Esophagus (tissue), 2 donors: ENCODE measurements around the gene FUZ. TPM values are rescaled to one million over a fixed set of nuclear protein-coding genes. Genes with fewer than 3 reads are reported as not detected.

Experiments
- H3K27ac ChIP-seq, 2 donors: one replicate each; pipeline ENCODE4 v1.5.1; 2013; ENCODE audit warnings: low read depth in 2 of 2, mild to moderate bottlenecking in 2 of 2, inconsistent platforms in 1 of 2, low read length in 1 of 2, moderate library complexity in 1 of 2
- H3K27me3 ChIP-seq, 2 donors: one replicate each; pipeline ENCODE4 v1.6.1; 2013; ENCODE audit warnings: low read length in 2 of 2, control low read depth in 1 of 2, mild to moderate bottlenecking in 1 of 2; ENCODE audit not compliant: insufficient read depth in 2 of 2, control insufficient read depth in 1 of 2
- H3K36me3 ChIP-seq, 2 donors: one replicate each; pipeline ENCODE4 v1.6.1; 2013; ENCODE audit warnings: low read length in 1 of 2; ENCODE audit not compliant: control insufficient read depth in 2 of 2, insufficient read depth in 2 of 2
- H3K4me1 ChIP-seq, 2 donors: one replicate each; pipeline ENCODE4 v1.6.1; 2013; ENCODE audit warnings: low read length in 1 of 2; ENCODE audit not compliant: control insufficient read depth in 2 of 2, insufficient read depth in 2 of 2
- H3K4me3 ChIP-seq, 2 donors: one replicate each; pipeline ENCODE4 v1.5.1; 2013; ENCODE audit warnings: low read length in 2 of 2, mild to moderate bottlenecking in 2 of 2, low read depth in 1 of 2, moderate library complexity in 1 of 2
- H3K9me3 ChIP-seq, 2 donors: one replicate each; pipeline ENCODE4 v1.6.1; 2013; ENCODE audit warnings: mild to moderate bottlenecking in 2 of 2, low read depth in 1 of 2, low read length in 1 of 2, moderate library complexity in 1 of 2; ENCODE audit not compliant: control insufficient read depth in 2 of 2, insufficient read depth in 1 of 2
- WGBS, 2 donors: extraction: QIAGEN DNeasy Blood & Tissue Kit; methylation state at CpG; one replicate each; pipeline ENCODE4 v1.1.7; 2013; 5-methylcytosine and 5-hydroxymethylcytosine counted together
- polyA plus RNA-seq, 2 donors: library from polyadenylated mRNA; stranded (reverse); fragments of 200-250 nt; gene quantifications; one replicate each; pipeline ENCODE4 v1.2.3, GENCODE V29; 2013
- donor health status: healthy with polysubstance abuse.
- donor health status: Bipolar disorder and iron deficiency.

FUZ gene
- polyA plus RNA-seq, 2 donors: 11.3 to 12.1 TPM

DNA sequence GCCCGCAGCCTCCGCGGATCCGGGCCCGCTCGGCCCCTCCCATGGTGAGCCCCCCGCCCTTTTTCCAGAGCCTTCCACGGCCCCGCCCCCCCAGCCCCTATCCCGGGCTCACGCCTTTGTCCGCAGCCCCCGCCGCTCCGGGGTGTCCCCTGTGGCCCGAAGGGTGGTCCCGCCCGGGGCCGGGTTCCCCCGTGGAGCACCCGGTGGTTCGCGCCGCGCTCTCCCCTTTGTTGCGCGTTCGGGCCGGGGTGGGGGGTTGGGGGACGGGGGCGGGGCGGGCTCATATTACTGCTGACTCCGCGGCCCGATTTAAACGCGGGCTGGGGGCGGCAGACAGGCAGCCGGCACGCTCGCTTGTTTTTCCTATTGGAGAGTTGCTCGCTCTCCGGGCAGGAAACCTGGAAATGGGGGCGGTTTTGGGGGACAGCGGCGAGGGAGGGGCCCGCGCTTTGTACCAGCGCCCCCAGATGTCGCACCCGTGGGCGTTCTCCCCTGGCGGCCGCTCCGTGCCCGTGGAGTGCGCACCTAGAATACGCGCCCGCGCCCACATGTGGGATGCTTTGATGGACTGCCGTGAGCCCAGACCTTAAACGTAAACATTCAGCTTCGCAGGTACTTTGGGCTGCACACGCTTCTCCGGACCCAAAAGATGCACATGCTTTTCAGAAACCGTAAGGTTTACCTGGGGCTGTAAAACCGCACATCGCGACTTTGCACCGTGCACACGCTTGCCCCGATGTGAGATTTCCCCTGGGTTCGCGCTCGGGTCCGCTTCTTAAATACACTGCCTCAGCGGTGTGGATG is 38.6 kb upstream of the FUZ start:
- Histone ChIP-seq H3K4me1 (peaks cover 0 to 15% of the 10 kb centered on the region in 2 donors), H3K27me3 (no peaks in the 10 kb centered on the region)
- 1 to 2% methylated on average over 61 to 78 of the region's 78 CpGs for WGBS, 2 donors

DNA sequence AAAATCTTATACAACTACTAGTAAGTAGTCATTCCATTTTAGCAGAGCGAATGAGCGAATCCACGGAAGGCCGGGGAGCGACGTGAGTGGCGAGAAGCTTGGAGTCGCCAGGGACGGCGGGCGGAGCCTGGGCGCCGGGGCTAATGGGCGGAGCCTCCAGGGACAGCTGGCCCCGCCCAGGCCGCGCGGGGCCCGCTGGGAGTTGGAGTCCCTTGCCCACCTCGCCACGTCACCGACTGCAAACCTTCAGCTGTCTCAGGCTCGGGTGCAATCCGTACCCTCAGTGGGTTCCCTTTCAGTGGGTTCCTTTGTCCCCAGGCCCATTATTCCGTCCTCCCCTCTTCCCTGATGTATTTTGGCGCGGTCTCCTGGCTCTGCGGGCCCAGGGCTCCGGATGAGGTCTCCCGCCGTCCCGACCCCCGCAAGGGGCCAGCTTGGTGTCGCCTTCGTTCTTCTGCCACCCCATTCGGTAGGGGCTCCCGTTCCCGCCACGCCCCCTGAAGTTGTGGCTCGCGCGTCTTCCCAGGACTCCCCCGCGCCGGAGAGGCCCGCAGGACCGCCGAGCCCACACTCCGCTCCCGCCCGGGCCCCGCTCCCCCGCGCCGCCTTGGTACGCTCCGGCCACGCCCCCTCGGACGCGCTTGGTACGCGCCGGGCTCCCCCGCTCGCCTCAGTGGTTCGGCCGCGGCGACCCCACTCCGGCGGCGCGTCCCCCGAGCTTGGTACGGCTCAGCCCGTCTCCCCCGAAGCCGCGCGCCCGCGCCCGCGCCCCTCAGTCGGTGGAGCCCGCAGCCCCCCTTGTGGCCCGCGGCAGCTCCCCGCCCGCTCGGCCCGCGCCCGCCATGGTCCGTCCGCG is 37.6 kb upstream of the FUZ start, which contains the start of gene PTOV1:
PTOV1 (plus strand) TSS at position 673 of the 856 bp plus-strand sequence.
- H3K27ac ChIP-seq: peak within 1 kb of the TSS; percentile 98 to 100
- WGBS, 2 donors: 0 to 1% methylated on average over 73 to 98 of the region's 98 CpGs
- no peaks in the 10 kb centered on the region for H3K27me3 ChIP-seq
- H3K4me3 ChIP-seq: peak within 1 kb of the TSS; percentile 81 to 93
- H3K4me1 ChIP-seq: peaks cover 0 to 15% of the 10 kb centered on the region in 2 donors
- H3K36me3 ChIP-seq: peaks cover 0 to 13% of the 10 kb centered on the region in 2 donors
- H3K9me3 ChIP-seq: no peaks in the 10 kb centered on the region

More for the DNA sequence above, 38.6 kb upstream of the FUZ start:
- H3K36me3 ChIP-seq: peaks cover 0 to 18% of the 10 kb centered on the region in 2 donors
- H3K27ac ChIP-seq: peak overlapping the region; percentile 98 to 100
- no peaks in the 10 kb centered on the region for H3K9me3 ChIP-seq
- peak overlapping the region; percentile 81 to 93 for H3K4me3 ChIP-seq

DNA sequence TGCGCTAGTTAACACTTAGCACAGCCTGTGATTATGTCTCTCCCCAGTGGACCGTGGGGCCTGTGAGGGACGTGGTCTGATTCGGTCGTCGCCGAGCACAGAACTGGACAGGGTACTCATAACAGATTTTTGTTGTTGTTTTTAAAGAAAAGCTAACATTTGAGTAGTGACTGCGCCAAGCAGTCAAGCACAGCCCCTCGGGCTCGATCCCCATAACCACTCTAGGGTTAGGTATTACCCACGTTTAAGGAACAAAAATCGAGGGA is 37.1 kb upstream of the FUZ start:
- 53 to 64% methylated on average over 12 of the region's 12 CpGs for WGBS, 2 donors
- H3K4me1 ChIP-seq: peaks cover 0 to 15% of the 10 kb centered on the region in 2 donors
- H3K4me3 ChIP-seq: peak overlapping the region; percentile 81 to 93

DNA sequence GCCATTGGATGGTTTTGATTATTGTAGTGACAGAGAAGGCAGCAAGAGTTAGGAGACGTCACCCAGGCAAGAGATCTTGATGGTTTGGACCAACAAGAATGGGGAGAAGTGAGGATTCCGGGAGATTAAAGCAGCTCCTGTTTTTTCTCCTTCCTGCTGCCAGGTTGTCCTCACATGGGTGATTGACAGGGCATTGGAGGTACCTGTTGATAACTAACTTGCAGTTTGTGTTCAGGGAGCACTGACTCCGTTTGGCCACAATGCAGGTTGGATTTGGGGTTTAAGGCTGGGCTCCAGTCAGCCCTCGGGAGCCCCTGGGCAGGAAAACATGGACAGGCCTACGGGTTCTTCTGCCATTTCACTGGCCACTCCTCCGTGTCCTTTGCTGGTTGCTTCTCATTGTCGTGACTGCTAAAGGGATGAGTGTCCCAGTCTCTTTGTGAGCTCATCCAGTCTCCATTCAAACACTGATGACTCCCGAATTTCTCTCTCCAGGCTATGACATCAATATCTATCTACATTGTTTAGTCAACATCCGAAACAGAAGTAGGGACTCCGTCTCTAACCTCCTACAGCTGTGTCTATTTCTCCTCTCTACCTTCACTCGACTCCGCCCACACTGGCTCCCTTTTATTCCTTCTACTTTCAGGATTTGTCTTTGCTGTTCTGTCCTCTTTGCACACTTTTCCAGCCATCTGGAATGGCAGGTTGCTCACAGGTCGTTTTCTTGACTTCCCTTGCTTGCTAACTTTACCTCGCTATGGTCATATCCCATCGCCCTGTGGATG is 36.5 kb upstream of the FUZ start:
- H3K4me1 ChIP-seq: peaks cover 0 to 15% of the 10 kb centered on the region in 2 donors
- no peaks in the 10 kb centered on the region for H3K9me3 ChIP-seq
- WGBS, 2 donors: 90 to 91% methylated on average over 15 of the region's 15 CpGs
- no peak overlapping the region for H3K4me3 ChIP-seq
- H3K27me3 ChIP-seq: no peaks in the 10 kb centered on the region
- H3K36me3 ChIP-seq: peaks cover 0 to 4% of the 10 kb centered on the region in 2 donors
- H3K27ac ChIP-seq: peak overlapping the region in 1 of 2 donors; percentile 98

More for the DNA sequence above, 37.1 kb upstream of the FUZ start:
- Histone ChIP-seq H3K27ac (peak overlapping the region; percentile 36 to 98), H3K27me3 (no peaks in the 10 kb centered on the region), H3K36me3 (peaks cover 0 to 9% of the 10 kb centered on the region in 2 donors), H3K9me3 (no peaks in the 10 kb centered on the region)

DNA sequence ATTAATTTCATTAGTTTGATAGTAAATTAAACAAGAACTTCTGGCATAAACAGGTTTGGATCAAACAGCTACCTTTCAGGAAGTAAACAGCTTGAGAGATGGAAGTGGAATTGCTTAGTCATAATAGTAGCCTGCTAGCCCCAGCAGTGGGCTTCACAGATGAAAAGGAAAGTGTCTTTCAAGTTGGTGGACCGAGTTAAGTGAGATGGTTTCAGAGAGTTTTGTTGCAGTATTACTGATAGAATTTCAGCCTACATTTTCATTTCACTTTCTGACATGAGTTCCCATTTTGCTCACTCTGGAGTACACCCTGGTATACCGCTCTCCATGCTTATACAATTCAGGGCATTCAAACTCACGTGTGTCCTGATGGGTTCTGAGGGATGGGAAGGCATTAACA is 35.8 kb upstream of the FUZ start:
- H3K9me3 ChIP-seq: no peaks in the 10 kb centered on the region
- H3K36me3 ChIP-seq: no peaks in the 10 kb centered on the region
- no peak overlapping the region for H3K4me3 ChIP-seq
- peaks cover 0 to 14% of the 10 kb centered on the region in 2 donors for H3K4me1 ChIP-seq
- WGBS, 2 donors: 84 to 89% methylated on average over 3 of the region's 3 CpGs
- no peak overlapping the region for H3K27ac ChIP-seq
- no peaks in the 10 kb centered on the region for H3K27me3 ChIP-seq

DNA sequence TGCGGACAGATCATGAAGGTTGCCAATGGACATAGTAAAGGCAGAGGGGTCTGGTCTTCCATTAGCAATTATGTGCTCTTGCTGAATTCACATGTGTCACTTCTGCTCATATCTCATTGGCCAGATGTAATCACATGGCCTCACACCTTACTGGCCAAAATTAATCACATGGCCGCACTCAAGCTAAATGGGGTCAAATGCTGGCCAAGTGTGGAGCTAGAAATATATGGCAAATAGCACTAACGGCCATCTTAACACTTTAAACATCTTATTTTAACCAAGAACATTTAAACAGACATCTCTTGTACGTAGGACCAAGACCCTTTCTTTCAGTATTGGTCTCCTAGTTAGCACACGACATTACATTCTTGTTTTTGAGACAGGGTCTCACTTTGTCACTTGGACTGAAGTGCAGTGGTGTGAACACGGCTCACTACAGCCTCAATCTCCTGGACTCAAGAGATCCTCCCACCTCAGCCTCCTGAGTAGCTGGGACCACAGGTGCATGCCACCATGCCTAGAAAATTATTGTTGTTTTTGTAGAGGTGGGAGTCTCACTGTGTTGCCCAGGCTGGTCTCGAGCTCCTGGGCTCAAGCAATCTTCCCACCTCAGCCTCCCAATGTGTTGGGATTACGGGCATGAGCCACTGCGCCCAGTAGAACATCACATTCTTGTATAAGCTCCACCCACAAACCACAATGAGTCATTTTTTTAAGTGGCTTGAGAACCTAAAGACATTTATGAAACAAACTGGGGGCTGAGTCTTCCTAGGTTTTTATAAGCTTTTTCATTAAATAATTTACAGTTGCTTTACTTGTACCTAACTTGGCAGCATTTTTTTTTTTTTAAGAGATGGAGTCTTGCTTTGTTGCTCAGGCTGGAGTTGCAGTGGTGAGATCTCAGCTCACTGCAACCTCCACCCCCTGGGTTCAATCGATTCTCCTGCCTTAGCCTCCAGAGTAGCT is 34.9 kb upstream of the FUZ start:
- no peaks in the 10 kb centered on the region for H3K36me3 ChIP-seq
- H3K9me3 ChIP-seq: no peaks in the 10 kb centered on the region
- no peak overlapping the region for H3K4me3 ChIP-seq
- H3K27ac ChIP-seq: no peak overlapping the region
- H3K4me1 ChIP-seq: peaks cover 0 to 10% of the 10 kb centered on the region in 2 donors
- WGBS, 2 donors: 78 to 85% methylated on average over 10 of the region's 10 CpGs
- no peaks in the 10 kb centered on the region for H3K27me3 ChIP-seq

DNA sequence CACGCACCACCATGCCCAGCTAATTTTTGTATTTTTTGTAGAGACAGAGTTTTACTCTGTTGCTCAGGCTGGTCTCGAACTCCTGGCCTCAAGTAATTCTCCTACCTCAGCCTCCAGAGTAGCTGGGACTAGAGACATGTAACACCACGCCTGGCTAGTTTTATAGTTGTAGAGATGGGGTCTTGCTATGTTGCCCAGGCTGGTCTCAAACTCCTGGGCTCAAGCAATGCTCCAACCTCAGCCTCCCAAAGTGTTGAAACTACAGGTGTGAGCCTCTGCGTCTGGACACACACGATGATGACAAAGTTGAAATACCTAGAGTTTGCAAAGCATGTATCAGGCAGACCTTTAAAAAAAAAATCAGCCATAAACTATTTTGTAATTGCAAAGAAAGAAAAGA is 33.3 kb upstream of the FUZ start:
- Histone ChIP-seq H3K9me3 (no peaks in the 10 kb centered on the region), H3K27me3 (no peaks in the 10 kb centered on the region), H3K4me1 (no peaks in the 10 kb centered on the region), H3K36me3 (no peaks in the 10 kb centered on the region), H3K27ac (no peak overlapping the region), H3K4me3 (no peak overlapping the region)
- 72 to 84% methylated on average over 5 of the region's 5 CpGs for WGBS, 2 donors

DNA sequence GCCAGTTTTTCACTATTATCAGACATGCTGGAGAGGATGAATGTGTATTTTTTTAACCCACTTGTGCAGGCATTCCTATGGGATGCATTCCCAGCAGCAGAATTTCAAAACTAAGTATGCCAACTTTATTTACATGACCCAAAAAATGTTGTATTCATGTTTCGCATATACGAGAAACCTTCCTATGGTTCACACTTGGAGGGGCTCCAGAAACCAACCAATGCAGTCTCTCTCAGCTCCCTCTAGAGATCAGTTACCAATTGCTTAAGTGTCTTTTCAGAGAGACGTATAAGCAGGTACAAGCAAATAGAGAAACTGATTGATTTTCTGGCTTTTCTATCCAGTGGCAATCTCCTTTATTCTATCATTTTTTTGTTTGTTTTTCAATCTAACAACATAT is 32.3 kb upstream of the FUZ start:
- WGBS, 2 donors: 35 to 49% methylated on average over 3 of the region's 3 CpGs
- Histone ChIP-seq H3K27me3 (no peaks in the 10 kb centered on the region), H3K4me1 (no peaks in the 10 kb centered on the region), H3K36me3 (peaks cover 2 to 3% of the 10 kb centered on the region in 2 donors), H3K27ac (no peak overlapping the region), H3K9me3 (no peaks in the 10 kb centered on the region), H3K4me3 (no peak overlapping the region)
